ENCODE data around the gene UGT2B28. TPM values are rescaled to one million over a fixed set of nuclear protein-coding genes. Genes with fewer than 3 reads are reported as not detected.
"Not testable (repeated sequence)": the region's sequence is repeated elsewhere in the genome, so short reads cannot be mapped to it uniquely, and the experiment has no call there.

UGT2B28 gene
- total and polyA plus RNA-seq, 4 donors = not detected

GRCh38 chr4:69253147-69253772 is 27.0 kb upstream of the UGT2B28 start:
- not testable (repeated sequence) for H3K27ac ChIP-seq (ENCODE audit: low read depth in 1 of 2, low read length in 1 of 2); H3K4me3 ChIP-seq; DNase-seq; H3K9ac ChIP-seq (ENCODE audit: insufficient read depth in 1 of 2, low read length in 2 of 2); ATAC-seq (ENCODE audit: insufficient read depth, low FRiP score); H3K9me3 ChIP-seq (ENCODE audit: control insufficient read depth in 4 of 4, insufficient read depth in 3 of 4, low read length in 3 of 4); H3K36me3 ChIP-seq (ENCODE audit: control insufficient read depth in 4 of 4, insufficient read depth in 4 of 4, low read length in 4 of 4); H3K4me1 ChIP-seq (ENCODE audit: control insufficient read depth in 5 of 5, insufficient read depth in 5 of 5, low read length in 5 of 5); H3K27me3 ChIP-seq (ENCODE audit: control insufficient read depth in 3 of 3, insufficient read depth in 3 of 3, low read length in 2 of 3)
- WGBS, 2 donors = 84 to 87% methylated on average over 3 of the region's 3 CpGs

- 91 to 99% methylated on average over 7 of the region's 7 CpGs for WGBS, 2 donors
- H3K4me3 ChIP-seq; DNase-seq; H3K9me3 ChIP-seq (ENCODE audit: control insufficient read depth in 4 of 4, insufficient read depth in 3 of 4, low read length in 3 of 4); H3K27me3 ChIP-seq (ENCODE audit: control insufficient read depth in 3 of 3, insufficient read depth in 3 of 3, low read length in 2 of 3); H3K4me1 ChIP-seq (ENCODE audit: control insufficient read depth in 5 of 5, insufficient read depth in 5 of 5, low read length in 5 of 5); H3K36me3 ChIP-seq (ENCODE audit: control insufficient read depth in 4 of 4, insufficient read depth in 4 of 4, low read length in 4 of 4); ATAC-seq (ENCODE audit: insufficient read depth, low FRiP score); H3K9ac ChIP-seq (ENCODE audit: insufficient read depth in 1 of 2, low read length in 2 of 2); H3K27ac ChIP-seq (ENCODE audit: low read depth in 1 of 2, low read length in 1 of 2): not testable (repeated sequence)
Measured at GRCh38 chr4:69268612-69269011, 11.7 kb upstream of the UGT2B28 start.

- not testable (repeated sequence) for H3K36me3 ChIP-seq (ENCODE audit: control insufficient read depth in 4 of 4, insufficient read depth in 4 of 4, low read length in 4 of 4); H3K9ac ChIP-seq (ENCODE audit: insufficient read depth in 1 of 2, low read length in 2 of 2); H3K27ac ChIP-seq (ENCODE audit: low read depth in 1 of 2, low read length in 1 of 2); DNase-seq; H3K4me3 ChIP-seq; H3K9me3 ChIP-seq (ENCODE audit: control insufficient read depth in 4 of 4, insufficient read depth in 3 of 4, low read length in 3 of 4); H3K4me1 ChIP-seq (ENCODE audit: control insufficient read depth in 5 of 5, insufficient read depth in 5 of 5, low read length in 5 of 5); ATAC-seq (ENCODE audit: insufficient read depth, low FRiP score); H3K27me3 ChIP-seq (ENCODE audit: control insufficient read depth in 3 of 3, insufficient read depth in 3 of 3, low read length in 2 of 3)
- 58 to 88% methylated on average over 4 of the region's 4 CpGs for WGBS, 2 donors
Measured at GRCh38 chr4:69296356-69296755, 16.1 kb downstream of the UGT2B28 start.

- not testable (repeated sequence) for H3K9me3 ChIP-seq (ENCODE audit: control insufficient read depth in 4 of 4, insufficient read depth in 3 of 4, low read length in 3 of 4); H3K9ac ChIP-seq (ENCODE audit: insufficient read depth in 1 of 2, low read length in 2 of 2); H3K4me3 ChIP-seq; DNase-seq; H3K27ac ChIP-seq (ENCODE audit: low read depth in 1 of 2, low read length in 1 of 2); H3K36me3 ChIP-seq (ENCODE audit: control insufficient read depth in 4 of 4, insufficient read depth in 4 of 4, low read length in 4 of 4); H3K4me1 ChIP-seq (ENCODE audit: control insufficient read depth in 5 of 5, insufficient read depth in 5 of 5, low read length in 5 of 5); H3K27me3 ChIP-seq (ENCODE audit: control insufficient read depth in 3 of 3, insufficient read depth in 3 of 3, low read length in 2 of 3); ATAC-seq (ENCODE audit: insufficient read depth, low FRiP score)
- 80 to 86% methylated on average over 5 of the region's 5 CpGs for WGBS, 2 donors
Measured at GRCh38 chr4:69308426-69309033, 28.3 kb downstream of the UGT2B28 start.

GRCh38 chr4:69309549-69310076 is 29.3 kb downstream of the UGT2B28 start:
- ATAC-seq (ENCODE audit: insufficient read depth, low FRiP score); H3K4me1 ChIP-seq (ENCODE audit: control insufficient read depth in 5 of 5, insufficient read depth in 5 of 5, low read length in 5 of 5); H3K27me3 ChIP-seq (ENCODE audit: control insufficient read depth in 3 of 3, insufficient read depth in 3 of 3, low read length in 2 of 3); H3K9ac ChIP-seq (ENCODE audit: insufficient read depth in 1 of 2, low read length in 2 of 2); H3K9me3 ChIP-seq (ENCODE audit: control insufficient read depth in 4 of 4, insufficient read depth in 3 of 4, low read length in 3 of 4); H3K4me3 ChIP-seq; H3K36me3 ChIP-seq (ENCODE audit: control insufficient read depth in 4 of 4, insufficient read depth in 4 of 4, low read length in 4 of 4); H3K27ac ChIP-seq (ENCODE audit: low read depth in 1 of 2, low read length in 1 of 2): not testable (repeated sequence)
- WGBS, 2 donors = 37 to 39% methylated on average over 5 of the region's 5 CpGs
- DNase-seq = peak in 2 of 3 donors; percentile 10 to 34

- H3K9me3 ChIP-seq (ENCODE audit: control insufficient read depth in 4 of 4, insufficient read depth in 3 of 4, low read length in 3 of 4); H3K9ac ChIP-seq (ENCODE audit: insufficient read depth in 1 of 2, low read length in 2 of 2); H3K4me3 ChIP-seq; H3K4me1 ChIP-seq (ENCODE audit: control insufficient read depth in 5 of 5, insufficient read depth in 5 of 5, low read length in 5 of 5); ATAC-seq (ENCODE audit: insufficient read depth, low FRiP score); H3K27me3 ChIP-seq (ENCODE audit: control insufficient read depth in 3 of 3, insufficient read depth in 3 of 3, low read length in 2 of 3); H3K27ac ChIP-seq (ENCODE audit: low read depth in 1 of 2, low read length in 1 of 2); DNase-seq; H3K36me3 ChIP-seq (ENCODE audit: control insufficient read depth in 4 of 4, insufficient read depth in 4 of 4, low read length in 4 of 4): not testable (repeated sequence)
- WGBS, 2 donors = 79 to 92% methylated on average over 4 of the region's 4 CpGs
Measured at GRCh38 chr4:69310262-69310661, 30.0 kb downstream of the UGT2B28 start.
